WTC11 (cell line): ENCODE data around the gene IDH3B.

ENCODE experiments used
- CREB1 ChIP-seq: sonication (generic); formaldehyde crosslinking; IDR thresholded peaks from 2 replicates; pipeline ENCODE4 v1.8.0; 2023; ENCODE audit warnings: mild to moderate bottlenecking, missing genetic modification reagents
- CTCF ChIP-seq: fragments of 200-600 bp; IDR thresholded peaks from 2 replicates; pipeline ENCODE4 v1.8.0; 2022; ENCODE audit warnings: antibody characterized with exemption
- E2F4 ChIP-seq: sonication (generic); formaldehyde crosslinking; IDR thresholded peaks from 2 replicates; pipeline ENCODE4 v1.8.1; 2022; ENCODE audit warnings: low read depth, mild to moderate bottlenecking, moderate library complexity, missing genetic modification reagents, borderline replicate concordance
- ELF4 ChIP-seq: sonication (generic); formaldehyde crosslinking; IDR thresholded peaks from 2 replicates; pipeline ENCODE4 v1.8.1; 2022; ENCODE audit warnings: low read depth, mild to moderate bottlenecking, moderate library complexity, missing genetic modification reagents
- FOXP1 ChIP-seq: sonication (generic); formaldehyde crosslinking; IDR thresholded peaks from 2 replicates; pipeline ENCODE4 v1.8.0; 2022; ENCODE audit warnings: missing genetic modification reagents, mild to moderate bottlenecking, moderate library complexity, borderline replicate concordance
- FOXP4 ChIP-seq: sonication (generic); formaldehyde crosslinking; IDR thresholded peaks from 2 replicates; pipeline ENCODE4 v1.8.0; 2022; ENCODE audit warnings: mild to moderate bottlenecking, missing genetic modification reagents
- GTF2I ChIP-seq: fragments of 250-450 bp; sonication (Bioruptor Pico); conservative IDR thresholded peaks from 2 replicates; pipeline ENCODE4 v1.4.0; 2021; ENCODE audit warnings: mild to moderate bottlenecking
- MAX ChIP-seq: sonication (generic); formaldehyde crosslinking; IDR thresholded peaks from 2 replicates; pipeline ENCODE4 v1.8.0; 2022; ENCODE audit warnings: mild to moderate bottlenecking, missing genetic modification reagents
- MLX ChIP-seq: sonication (generic); formaldehyde crosslinking; IDR thresholded peaks from 2 replicates; pipeline ENCODE4 v1.8.1; 2023; ENCODE audit warnings: mild to moderate bottlenecking, missing genetic modification reagents, moderate library complexity
- TEAD1 ChIP-seq: sonication (generic); formaldehyde crosslinking; IDR thresholded peaks from 2 replicates; pipeline ENCODE4 v1.8.0; 2022; ENCODE audit warnings: mild to moderate bottlenecking, missing genetic modification reagents
- TEAD4 ChIP-seq: sonication (generic); formaldehyde crosslinking; IDR thresholded peaks from 2 replicates; pipeline ENCODE4 v1.8.0; 2022; ENCODE audit warnings: mild to moderate bottlenecking, missing genetic modification reagents
- USF2 ChIP-seq: sonication (generic); formaldehyde crosslinking; IDR thresholded peaks from 2 replicates; pipeline ENCODE4 v1.8.1; 2023; ENCODE audit warnings: mild to moderate bottlenecking, missing genetic modification reagents, moderate library complexity
- ZNF317 ChIP-seq: sonication (generic); formaldehyde crosslinking; IDR thresholded peaks from 2 replicates; pipeline ENCODE4 v1.8.1; 2023; ENCODE audit warnings: low read depth, mild to moderate bottlenecking, moderate library complexity, missing genetic modification reagents, borderline replicate concordance

- TF ChIP-seq FOXP4, result no peak
- no peak for TF ChIP-seq CTCF
- TF ChIP-seq FOXP1 (CRISPR knock-in tag), result no peak
- no peak for TF ChIP-seq MAX (CRISPR knock-in tag)
- TF ChIP-seq MLX (CRISPR knock-in tag), result no peak
- no peak for TF ChIP-seq E2F4 (CRISPR knock-in tag)
- TF ChIP-seq GTF2I (CRISPR knock-in tag), result no peak
- TF ChIP-seq USF2 (CRISPR knock-in tag), result no peak
- TF ChIP-seq CREB1, result no peak
- TF ChIP-seq ELF4 (CRISPR knock-in tag), result no peak
- TF ChIP-seq ZNF317, result no peak
- TF ChIP-seq TEAD1 (CRISPR knock-in tag), result no peak
- TF ChIP-seq TEAD4, result no peak
Measured at GRCh38 chr20:2695206-2695983, 31.4 kb upstream of the IDH3B start.
